Measurements from ENCODE around the gene NXPH3. TPM values are rescaled to one million over a fixed set of nuclear protein-coding genes. Genes with fewer than 3 reads are reported as not detected.

The NXPH3 gene
- total and polyA plus RNA-seq, 2 of the 13 experiments (the other 11 are each of a cell fraction or from before 2014, with no cell fraction given): 0.04 to 0.58 TPM

- TF ChIP-seq ARID5B (CRISPR knock-in tag; IDR thresholded peaks at IDR 0.05) (peak; percentile 79), POGK (CRISPR knock-in tag; conservative IDR thresholded peaks at IDR 0.05) (no peak), PAX8 (CRISPR knock-in tag; IDR thresholded peaks at IDR 0.05; ENCODE audit: borderline replicate concordance) (no peak), CHCHD3 (CRISPR knock-in tag; IDR thresholded peaks at IDR 0.05) (no peak), NR2F1 (CRISPR knock-in tag; IDR thresholded peaks at IDR 0.05) (0 out of 4 replicates have a peak, but pooled peaks of 1 of the 2 experiments have one; percentile 16), DNMT3B (CRISPR knock-in tag; conservative IDR thresholded peaks at IDR 0.05) (0 out of 2 replicates have a peak, but pooled peaks have one; percentile 29), E2F5 (CRISPR knock-in tag; conservative IDR thresholded peaks at IDR 0.05) (no peak), SRF (IDR thresholded peaks at IDR 0.05; ENCODE audit: low read depth, low read length) (no peak), HNF1A (IDR thresholded peaks at IDR 0.05; ENCODE audit: low read depth) (no peak), HNF1A (CRISPR knock-in tag; IDR thresholded peaks at IDR 0.05; ENCODE audit: borderline replicate concordance) (no peak), CHD4 (IDR thresholded peaks at IDR 0.05; ENCODE audit: borderline replicate concordance, low read length) (no peak), SIX1 (CRISPR knock-in tag; IDR thresholded peaks at IDR 0.05; ENCODE audit: borderline replicate concordance) (0 out of 2 replicates have a peak, but pooled peaks have one; percentile 24), HNF4G (IDR thresholded peaks at IDR 0.05; ENCODE audit: borderline replicate concordance, low read depth, low read length) (no peak), HNF4G (CRISPR knock-in tag; IDR thresholded peaks at IDR 0.05; ENCODE audit: borderline replicate concordance, low read depth) (no peak), ZNF766 (CRISPR knock-in tag; IDR thresholded peaks at IDR 0.05; ENCODE audit: borderline replicate concordance) (no peak), TARDBP (CRISPR knock-in tag; IDR thresholded peaks at IDR 0.05) (0 out of 2 replicates have a peak, but pooled peaks have one; percentile 16), ZNF264 (CRISPR knock-in tag; IDR thresholded peaks at IDR 0.05) (no peak)
These were observed 19.7 kb downstream of the NXPH3 start (continued) for GRCh38 chr17:49595328-49595727.

Data from HepG2 (cell line).